Caco-2 (cell line): ENCODE measurements around the gene CHST12. TPM values are rescaled to one million over a fixed set of nuclear protein-coding genes. Genes with fewer than 3 reads are reported as not detected.

Experiments
- BruUV-seq: library from RNA; stranded (reverse); fragments of 400-500 nt; replicated peaks from 2 replicates; lab custom pipeline; 2021; lab: Mats Ljungman, UMichigan
- CTCF ChIA-PET: fragments of 300-600 bp; sonication (Branson Sonifier 250); formaldehyde crosslinking; loops from one replicate; lab custom pipeline; 2022; ENCODE audit warnings: antibody characterized with exemption; lab: Charles Lee
- POLR2A ChIA-PET: fragments of 300-600 bp; sonication (Branson Sonifier 250); formaldehyde crosslinking; loops from one replicate; lab custom pipeline; 2022; ENCODE audit warnings: antibody characterized with exemption; lab: Charles Lee
- DNase-seq, 2 experiments: peaks; one replicate each; pipeline versions ENCODE4 v3.0.0 to v3.0.0-alpha.2; 2020 to 2022
- H3K27me3 ChIP-seq: replicated peaks from 2 replicates; pipeline ENCODE4 v1.6.0; 2011; ENCODE audit warnings: low read length; ENCODE audit not compliant: control insufficient read depth, insufficient read depth
- H3K36me3 ChIP-seq: 2 replicates; pipeline ENCODE4 v1.5.1; 2011; ENCODE audit warnings: low read length; ENCODE audit not compliant: control insufficient read depth, insufficient read depth
- H3K4me1 ChIP-seq: fragments of 250-450 bp; sonication (Bioruptor Pico); 2 replicates; pipeline ENCODE4 v1.5.1; 2020; ENCODE audit warnings: mild to moderate bottlenecking
- H3K4me3 ChIP-seq: 2 replicates; pipeline ENCODE4 v1.5.1; 2011; ENCODE audit warnings: low read depth, mild to moderate bottlenecking, control low read depth, low read length
- H3K9me3 ChIP-seq: fragments of 250-450 bp; sonication (Bioruptor Pico); 2 replicates; pipeline ENCODE4 v1.5.1; 2020; ENCODE audit warnings: mild to moderate bottlenecking, moderate library complexity
- H3K27ac Mint-ChIP-seq: one replicate; pipeline ENCODE4 v1.8.0; 2022; ENCODE audit warnings: mixed read lengths; ENCODE audit not compliant: unreplicated experiment
- H3K27me3 Mint-ChIP-seq: one replicate; pipeline ENCODE4 v1.8.0; 2022; ENCODE audit warnings: mixed read lengths; ENCODE audit not compliant: insufficient read depth, unreplicated experiment
- H3K36me3 Mint-ChIP-seq: one replicate; pipeline ENCODE4 v1.8.0; 2022; ENCODE audit warnings: mild to moderate bottlenecking, mixed read lengths; ENCODE audit not compliant: insufficient read depth, unreplicated experiment
- H3K4me1 Mint-ChIP-seq: one replicate; pipeline ENCODE4 v1.8.0; 2022; ENCODE audit warnings: low read depth, mixed read lengths; ENCODE audit not compliant: unreplicated experiment
- H3K4me3 Mint-ChIP-seq: one replicate; pipeline ENCODE4 v1.8.0; 2022; ENCODE audit warnings: mild to moderate bottlenecking, moderate library complexity, mixed read lengths; ENCODE audit not compliant: unreplicated experiment
- H3K9me3 Mint-ChIP-seq: one replicate; pipeline ENCODE4 v1.8.0; 2022; ENCODE audit warnings: mixed read lengths; ENCODE audit not compliant: unreplicated experiment
- CTCF ChIP-seq, 2 experiments: fragments of 200-600 bp in 1 of 2; IDR thresholded peaks; 1 replicate in 1 of 2; 2 replicates in 1 of 2; pipeline versions ENCODE4 v1.5.1 to v1.8.0; 2011 to 2022; ENCODE audit warnings: antibody characterized with exemption in 1 of 2, control low read depth in 1 of 2, inconsistent platforms in 1 of 2, low read depth in 1 of 2, low read length in 1 of 2, mild to moderate bottlenecking in 1 of 2, moderate library complexity in 1 of 2; ENCODE audit not compliant: insufficient read depth in 1 of 2, severe bottlenecking in 1 of 2, unreplicated experiment in 1 of 2
- intact Hi-C: fragments of 100-400 bp; cut with micrococcal nuclease; formaldehyde crosslinking; loops from one replicate; pipeline ENCODE4 v1.10.0; 2022; ENCODE audit not compliant: unreplicated experiment
- total RNA-seq: library from RNA; stranded (reverse); gene quantifications from 2 replicates; pipeline ENCODE4 v1.2.3, GENCODE V29; 2022

The CHST12 gene
- total RNA-seq, 1 experiment from 2014 or later, result 28.0 TPM

DNA sequence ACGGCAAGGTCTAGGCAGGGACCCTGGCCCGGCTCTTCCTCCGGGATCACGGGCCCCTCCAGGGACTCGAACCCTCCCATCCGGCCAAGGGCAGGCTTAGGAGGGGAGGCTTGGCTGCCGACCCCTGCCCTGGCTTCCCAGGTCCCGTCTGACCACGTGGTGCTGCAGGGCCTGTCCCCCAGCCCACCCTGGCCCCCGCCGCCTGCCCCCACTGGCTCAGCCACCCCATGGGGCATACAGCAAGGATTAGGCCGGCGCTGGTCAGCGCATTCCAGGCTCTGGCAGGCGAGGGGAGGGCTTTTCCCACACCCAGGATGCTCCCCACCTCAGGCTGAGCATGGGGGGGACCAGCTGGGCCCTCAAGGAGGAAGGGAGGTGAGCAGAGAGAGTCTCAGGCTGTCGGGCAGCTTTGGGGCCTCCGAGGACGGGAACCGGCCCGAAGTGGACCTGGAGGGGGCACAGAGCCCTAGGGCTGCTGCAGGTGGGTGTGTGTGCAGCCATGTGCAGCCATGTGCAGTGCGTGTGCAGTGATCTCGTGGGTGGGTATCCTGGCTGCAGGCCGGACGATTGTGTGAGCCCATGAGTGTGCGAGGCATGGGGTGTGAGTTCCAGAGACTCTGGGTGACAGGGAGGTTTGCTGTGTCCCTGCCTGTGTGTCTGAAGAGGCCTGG lies 73.5 kb downstream of the CHST12 start:
- intact Hi-C loops, result loop anchor here (5.0 kb wide), 1 partner anchor 80 kb away; the partner anchor contains the start of genes BRAT1 and IQCE
- H3K4me1 Mint-ChIP-seq, result no peaks in the 10 kb centered on the region
- H3K27ac Mint-ChIP-seq, result no peak overlapping the region
- CTCF ChIA-PET, result no interaction called here
- no peaks in the 10 kb centered on the region for H3K36me3 ChIP-seq
- POLR2A ChIA-PET, result no interaction called here
- no peaks in the 10 kb centered on the region for H3K9me3 ChIP-seq
- H3K4me3 Mint-ChIP-seq, result no peak overlapping the region
- H3K36me3 Mint-ChIP-seq, result peaks cover 6% of the 10 kb centered on the region
- no peak for DNase-seq
- H3K9me3 Mint-ChIP-seq, result no peaks in the 10 kb centered on the region
- BruUV-seq, result no TSS peak
- H3K27me3 ChIP-seq, result no peaks in the 10 kb centered on the region
- no peaks in the 10 kb centered on the region for H3K27me3 Mint-ChIP-seq
- no peaks in the 10 kb centered on the region for H3K4me1 ChIP-seq
- TF ChIP-seq CTCF (IDR thresholded peaks at IDR 0.05; ENCODE audit: insufficient read depth in 1 of 2, low read depth in 1 of 2, low read length in 1 of 2, severe bottlenecking in 1 of 2, unreplicated experiment in 1 of 2), result no peak
- no peak overlapping the region for H3K4me3 ChIP-seq

GRCh38 chr7:2477447-2478398 lies 74.3 kb downstream of the CHST12 start:
- peak; percentile 51 to 75 for DNase-seq
- Mint-ChIP-seq H3K9me3 (no peaks in the 10 kb centered on the region), H3K27me3 (no peaks in the 10 kb centered on the region), H3K36me3 (peaks cover 6% of the 10 kb centered on the region), H3K27ac (no peak overlapping the region), H3K4me1 (no peaks in the 10 kb centered on the region), H3K4me3 (no peak overlapping the region)
- POLR2A ChIA-PET, result no interaction called here
- Histone ChIP-seq H3K27me3 (no peaks in the 10 kb centered on the region), H3K4me3 (no peak overlapping the region), H3K36me3 (no peaks in the 10 kb centered on the region), H3K4me1 (no peaks in the 10 kb centered on the region), H3K9me3 (no peaks in the 10 kb centered on the region)
- peak; percentile 66 to 81 for TF ChIP-seq CTCF (IDR thresholded peaks at IDR 0.05; ENCODE audit: insufficient read depth in 1 of 2, low read depth in 1 of 2, low read length in 1 of 2, severe bottlenecking in 1 of 2, unreplicated experiment in 1 of 2)
- CTCF ChIA-PET, result interaction anchor here (1.6 kb wide), 1 partner anchor 9 kb away, joined by 7 read pairs; no protein-coding TSS in a partner anchor
- BruUV-seq, result no TSS peak
- intact Hi-C loops, result loop anchor here (5.0 kb wide), 1 partner anchor 80 kb away; the partner anchor contains the start of genes BRAT1 and IQCE

GRCh38 chr7:2478399-2478785 lies 75.0 kb downstream of the CHST12 start:
- Histone ChIP-seq H3K27me3 (no peaks in the 10 kb centered on the region), H3K4me1 (no peaks in the 10 kb centered on the region), H3K36me3 (no peaks in the 10 kb centered on the region), H3K4me3 (no peak overlapping the region), H3K9me3 (0 out of 2 replicates have a peak, but pooled peaks cover 4% of the 10 kb centered on the region)
- no TSS peak for BruUV-seq
- no peaks in the 10 kb centered on the region for H3K9me3 Mint-ChIP-seq
- peak in 1 of 2 experiments; percentile 46 for DNase-seq
- H3K27me3 Mint-ChIP-seq, result no peaks in the 10 kb centered on the region
- intact Hi-C loops, result loop anchor here (5.0 kb wide), 1 partner anchor 79 kb away; the partner anchor contains the start of genes BRAT1 and IQCE
- no peaks in the 10 kb centered on the region for H3K4me1 Mint-ChIP-seq
- CTCF ChIA-PET, result interaction anchor here (1.6 kb wide), 1 partner anchor 10 kb away, joined by 7 read pairs; no protein-coding TSS in a partner anchor
- H3K36me3 Mint-ChIP-seq, result peaks cover 6% of the 10 kb centered on the region
- no peak for TF ChIP-seq CTCF (IDR thresholded peaks at IDR 0.05; ENCODE audit: insufficient read depth in 1 of 2, low read depth in 1 of 2, low read length in 1 of 2, severe bottlenecking in 1 of 2, unreplicated experiment in 1 of 2)
- H3K4me3 Mint-ChIP-seq, result no peak overlapping the region
- H3K27ac Mint-ChIP-seq, result no peak overlapping the region
- POLR2A ChIA-PET, result no interaction called here
